ENCODE results near the gene ITPKB.
"Not testable (repeated sequence)": the region's sequence is repeated elsewhere in the genome, so short reads cannot be mapped to it uniquely, and the experiment has no call there.

Gene ITPKB

DNA sequence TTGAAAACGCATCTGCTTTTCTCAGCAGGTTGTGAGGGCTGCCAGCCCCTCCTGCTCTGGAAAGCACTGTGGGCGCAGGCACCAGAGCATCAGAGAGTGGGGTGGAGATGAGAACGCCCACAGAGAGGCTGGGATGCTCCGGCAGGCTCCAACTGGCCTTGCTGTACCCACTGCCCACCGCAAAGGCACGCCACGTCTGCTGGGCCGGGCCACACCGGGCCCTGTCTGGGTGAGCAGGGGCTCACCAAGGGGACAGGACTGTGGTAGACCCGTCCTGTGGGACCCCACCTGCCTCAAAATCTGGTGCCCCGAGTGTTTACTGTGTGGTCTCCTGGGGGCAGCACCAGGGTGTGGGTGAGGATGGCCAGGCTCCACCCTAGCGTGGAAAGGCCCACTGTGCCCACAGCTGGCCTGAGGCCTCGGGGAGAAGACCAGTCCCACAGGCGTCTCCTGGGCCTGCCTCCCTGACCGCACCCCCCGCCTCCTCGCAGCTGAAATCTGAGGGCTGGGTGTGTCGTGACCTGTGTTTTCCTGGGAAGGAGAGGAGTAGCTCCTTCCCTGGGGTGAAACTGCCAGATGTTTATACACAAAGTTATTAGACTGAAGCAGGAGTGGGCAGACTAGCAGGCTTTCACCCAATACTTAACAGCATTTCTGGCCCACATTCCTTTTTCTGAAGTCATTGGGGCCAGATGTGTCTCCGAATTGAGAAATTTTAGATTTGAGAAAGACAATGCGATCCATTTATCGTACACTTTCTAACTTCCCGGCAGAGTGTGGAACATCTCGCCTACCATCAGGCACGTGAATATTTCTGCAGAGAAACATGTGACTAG lies 136.7 kb downstream of the ITPKB start:
- no peak for DNase-seq (ENCODE audit: low read depth)

GRCh38 chr1:226601456-226601855 lies 137.6 kb downstream of the ITPKB start:
- DNase-seq (ENCODE audit: low read depth): no peak

DNA sequence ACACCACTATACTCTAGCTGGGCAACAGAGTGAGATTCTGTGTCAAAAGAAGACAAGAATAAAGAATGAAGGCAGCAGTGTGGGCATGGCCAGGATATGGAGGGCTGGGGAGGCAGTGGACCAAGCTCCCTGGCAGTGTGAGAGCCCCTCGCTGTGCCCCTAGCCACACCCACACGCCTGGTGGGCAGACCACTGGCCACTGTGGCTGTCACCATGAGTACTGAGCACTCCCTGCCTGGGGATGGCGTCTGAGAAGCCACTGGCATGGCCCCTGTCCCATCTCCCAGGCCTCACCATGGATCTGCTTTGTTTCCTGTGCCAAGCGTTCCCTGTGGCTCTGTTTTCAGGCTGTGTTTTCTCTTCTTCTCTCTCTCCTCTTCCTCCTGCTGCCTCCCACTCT lies 138.8 kb downstream of the ITPKB start:
- no peak for DNase-seq (ENCODE audit: low read depth)

GRCh38 chr1:226599636-226600238 lies 139.3 kb downstream of the ITPKB start:
- DNase-seq (ENCODE audit: low read depth): no peak

GRCh38 chr1:226598955-226599354 lies 140.1 kb downstream of the ITPKB start:
- not testable (repeated sequence) for DNase-seq (ENCODE audit: low read depth)

- no peak for DNase-seq (ENCODE audit: low read depth)
Observed at GRCh38 chr1:226598455-226598849, 140.6 kb downstream of the ITPKB start.

DNA sequence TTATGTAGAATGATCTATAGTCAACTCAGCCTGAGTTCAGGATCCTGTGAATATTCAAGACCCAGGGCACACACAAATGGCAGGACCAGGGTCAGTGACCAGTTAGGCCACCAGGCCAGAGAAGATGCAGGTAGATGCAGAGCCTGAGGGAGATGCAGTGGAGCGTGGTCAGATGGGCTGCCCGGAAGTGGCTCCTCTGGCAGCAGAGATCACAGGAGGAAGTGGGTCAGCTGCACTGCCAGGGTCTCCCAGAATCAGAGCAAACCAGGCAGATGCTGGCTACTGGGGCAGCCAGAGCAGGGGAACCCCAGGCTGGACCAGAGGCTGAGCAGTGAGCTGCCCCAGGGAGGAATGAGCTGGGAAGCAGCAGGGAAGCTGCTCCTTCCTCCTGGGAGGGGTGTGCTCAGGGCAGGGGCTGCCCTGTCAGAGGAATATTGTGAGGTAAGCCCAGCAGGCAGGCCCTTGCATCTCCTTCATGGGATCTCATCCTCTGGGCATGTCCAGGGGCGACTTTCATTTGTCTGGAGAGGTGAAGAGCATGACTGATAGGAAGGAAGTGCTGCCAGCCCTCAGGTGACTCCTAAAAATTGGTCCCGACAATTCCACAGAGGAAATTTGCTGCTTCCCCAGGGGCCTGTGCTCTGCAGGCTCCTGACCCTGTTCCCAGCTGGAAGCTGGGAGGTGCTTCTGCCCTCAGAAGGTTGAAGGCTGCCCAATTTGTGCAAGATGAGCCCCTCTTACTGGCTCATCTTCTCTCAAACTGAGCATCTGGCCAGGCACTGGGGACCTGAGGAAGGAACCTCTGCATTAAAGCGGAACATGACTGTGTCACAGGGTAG lies 141.2 kb downstream of the ITPKB start:
- no peak for DNase-seq (ENCODE audit: low read depth)

DNA sequence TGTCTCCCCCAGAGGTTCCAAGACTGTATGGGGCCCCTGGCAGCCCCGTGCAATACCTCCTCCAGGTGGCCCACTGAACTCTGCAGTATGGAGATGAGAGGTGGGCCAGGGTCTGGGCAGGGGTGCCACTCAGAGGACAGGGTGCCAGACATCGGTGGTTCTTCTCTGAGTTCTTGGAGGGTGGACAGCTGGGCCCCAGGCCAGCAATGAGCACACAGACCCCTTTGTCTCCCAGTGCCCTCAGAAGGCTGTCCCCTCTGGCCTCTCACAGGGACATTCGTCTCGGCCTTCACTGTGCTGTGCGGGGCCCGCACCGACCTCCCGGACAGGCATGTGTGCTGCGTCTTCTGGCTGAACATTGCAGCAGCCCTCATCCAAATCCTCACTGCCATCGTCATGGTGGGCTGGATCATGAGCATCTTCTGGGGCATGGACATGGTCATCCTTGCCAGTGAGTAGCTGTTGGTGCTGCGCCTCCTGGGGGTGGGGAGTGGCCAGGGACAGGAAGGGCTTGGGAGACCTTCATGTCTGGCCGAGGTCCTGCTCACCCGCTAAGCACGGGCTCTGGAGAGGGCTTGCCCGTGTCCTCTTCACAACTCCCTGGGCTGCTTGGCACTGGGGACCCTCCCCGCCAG lies 142.4 kb downstream of the ITPKB start:
- DNase-seq (ENCODE audit: low read depth): no peak

GRCh38 chr1:226593541-226593940 lies 145.5 kb downstream of the ITPKB start:
- DNase-seq (ENCODE audit: low read depth): no peak

- DNase-seq (ENCODE audit: low read depth): no peak
Observed at GRCh38 chr1:226590614-226591013, 148.5 kb downstream of the ITPKB start.

DNA sequence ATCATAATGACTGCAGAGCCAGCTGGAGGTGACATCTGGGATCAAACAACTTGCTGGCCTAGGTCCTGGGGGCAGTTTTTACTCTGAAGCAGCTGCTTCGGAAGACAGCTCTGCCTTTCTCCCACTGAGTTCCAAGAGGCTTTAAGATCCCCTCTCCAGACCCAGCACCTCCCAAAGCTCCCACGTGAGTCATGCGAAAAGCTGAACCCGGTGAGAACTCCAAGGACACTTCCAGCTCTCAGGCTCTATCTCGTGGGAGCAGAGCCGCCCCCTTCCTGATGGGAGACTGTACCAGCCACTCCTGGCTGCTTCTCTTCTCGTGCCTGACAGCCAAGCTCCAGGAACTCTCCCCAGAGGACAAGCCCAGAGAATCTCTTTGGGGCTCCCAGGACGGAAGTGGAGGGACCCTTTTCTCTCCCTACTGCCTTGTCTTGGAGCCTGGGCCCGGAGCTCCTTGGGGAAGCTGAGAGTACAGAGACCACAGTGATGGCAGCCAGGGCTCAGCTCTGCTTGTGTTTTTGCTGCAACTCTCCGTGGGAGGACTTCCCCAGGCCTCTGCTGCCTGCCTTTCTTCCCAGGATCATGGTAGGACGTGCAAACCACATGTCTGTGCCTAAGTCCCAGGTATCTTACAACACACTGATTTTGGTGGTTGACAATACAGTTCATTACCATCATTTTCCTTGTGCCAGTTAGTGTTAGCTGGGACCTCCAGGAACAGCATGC lies 149.9 kb downstream of the ITPKB start:
- DNase-seq (ENCODE audit: low read depth): no peak

- no peak for DNase-seq (ENCODE audit: low read depth)
Observed at GRCh38 chr1:226588484-226588883, 150.6 kb downstream of the ITPKB start.

DNA sequence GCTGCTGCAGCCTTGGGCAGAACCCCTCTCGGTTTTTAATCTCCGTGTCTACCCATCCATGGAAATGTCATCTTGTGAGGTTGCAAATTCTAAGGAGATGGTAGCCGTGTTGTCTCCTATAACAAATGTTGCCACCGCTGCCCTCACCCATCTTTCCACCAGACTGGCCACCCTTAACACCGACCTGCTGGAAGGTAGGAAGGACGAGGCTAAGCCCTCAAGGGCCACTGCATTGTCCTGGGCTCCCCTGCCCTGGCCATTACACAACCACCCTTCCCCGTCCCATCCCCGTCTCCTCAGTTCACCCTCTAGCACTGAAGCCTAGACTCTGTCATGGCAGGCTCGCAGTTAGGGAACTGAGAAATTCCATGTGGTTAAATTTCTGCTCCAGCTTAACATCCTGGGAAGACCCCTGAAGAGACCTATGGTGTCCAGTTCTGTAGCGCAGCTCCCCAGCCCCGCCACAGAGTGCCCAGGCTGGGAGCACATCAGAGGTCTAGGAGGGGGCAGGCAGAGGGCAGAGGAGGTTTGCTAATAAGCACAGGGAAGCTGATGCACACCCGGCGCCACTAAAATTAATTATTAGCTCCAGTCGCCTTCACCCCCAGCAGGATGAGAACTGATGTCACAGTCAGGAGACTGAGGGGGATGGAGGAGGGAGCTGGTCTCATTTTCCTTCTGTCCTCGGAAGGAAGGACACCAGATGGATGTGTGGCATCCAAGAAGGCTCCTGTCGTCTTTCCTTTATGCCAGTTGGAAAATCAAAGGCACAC lies 152.2 kb downstream of the ITPKB start:
- no peak for DNase-seq (ENCODE audit: low read depth)

- no peak for DNase-seq (ENCODE audit: low read depth)
Observed at GRCh38 chr1:226586116-226586515, 153.0 kb downstream of the ITPKB start.

DNA sequence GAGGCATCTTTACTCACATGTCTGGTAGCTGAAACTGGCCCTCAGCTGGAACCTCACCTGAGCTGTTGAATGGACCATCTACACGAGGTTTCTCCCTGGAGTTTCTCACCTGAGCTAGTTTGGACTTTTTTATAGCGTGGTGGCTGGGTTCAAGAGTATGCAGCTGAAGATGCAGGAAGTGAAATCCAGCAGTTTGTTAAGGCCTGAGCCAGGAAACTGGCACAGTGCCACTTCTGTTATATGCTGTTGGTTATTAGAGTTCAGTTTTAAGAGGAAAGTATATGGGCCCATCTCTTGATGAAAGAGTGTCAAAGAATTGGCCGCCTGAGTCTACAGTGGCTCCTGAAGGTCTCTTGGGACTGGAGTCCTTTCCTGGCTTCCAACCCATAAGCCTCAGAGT lies 154.9 kb downstream of the ITPKB start:
- no peak for DNase-seq (ENCODE audit: low read depth)

GRCh38 chr1:226582966-226583365 lies 156.1 kb downstream of the ITPKB start:
- no peak for DNase-seq (ENCODE audit: low read depth)

Measured in T-helper 22 cell (primary cell).